Astrocyte (in vitro differentiated cells and primary cell): ENCODE results near the gene TBXAS1. TPM values are rescaled to one million over a fixed set of nuclear protein-coding genes. Genes with fewer than 3 reads are reported as not detected.
"Not testable (repeated sequence)": the region's sequence is repeated elsewhere in the genome, so short reads cannot be mapped to it uniquely, and the experiment has no call there.

Experiments used
- DNase-seq: peaks from one replicate; pipeline ENCODE4 v3.0.0-alpha.2; 2010; ENCODE audit warnings: low read depth
- FAIRE-seq: peaks from 2 replicates; lab custom pipeline; 2011; peaks lifted over from hg19 to GRCh38; lab: Jason Lieb, UNC
- H2AFZ ChIP-seq: 2 replicates; pipeline ENCODE4 v1.6.0; 2012; ENCODE audit warnings: low read depth, low read length, inconsistent platforms
- H3K27ac ChIP-seq: 2 replicates; pipeline ENCODE4 v1.5.1; 2011; ENCODE audit warnings: low read depth, low read length, inconsistent platforms
- H3K27me3 ChIP-seq: 2 replicates; pipeline ENCODE4 v1.6.0; 2011; ENCODE audit warnings: low read length, inconsistent platforms; ENCODE audit not compliant: insufficient read depth
- H3K36me3 ChIP-seq: 2 replicates; pipeline ENCODE4 v1.5.1; 2011; ENCODE audit warnings: low read length, inconsistent platforms; ENCODE audit not compliant: insufficient read depth
- H3K4me1 ChIP-seq: 2 replicates; pipeline ENCODE4 v1.5.1; 2011; ENCODE audit warnings: low read length, inconsistent platforms; ENCODE audit not compliant: insufficient read depth
- H3K4me2 ChIP-seq: 2 replicates; pipeline ENCODE4 v1.6.0; 2012; ENCODE audit warnings: low read length, inconsistent platforms
- H3K4me3 ChIP-seq: 2 replicates; pipeline ENCODE4 v1.5.1; 2011; ENCODE audit warnings: low read depth, mild to moderate bottlenecking, low read length, inconsistent platforms; ENCODE audit not compliant: insufficient read depth
- H3K79me2 ChIP-seq: 2 replicates; pipeline ENCODE4 v1.6.0; 2012; ENCODE audit warnings: mild to moderate bottlenecking, low read length, inconsistent platforms; ENCODE audit not compliant: insufficient read depth
- H3K9ac ChIP-seq: 2 replicates; pipeline ENCODE4 v1.6.0; 2012; ENCODE audit warnings: mild to moderate bottlenecking, low read length, inconsistent platforms
- H3K9me3 ChIP-seq: 2 replicates; pipeline ENCODE4 v1.5.1; 2012; ENCODE audit warnings: low read depth, mild to moderate bottlenecking, low read length, inconsistent platforms; ENCODE audit not compliant: insufficient read depth
- H4K20me1 ChIP-seq: 2 replicates; pipeline ENCODE4 v1.6.0; 2012; ENCODE audit warnings: low read length, inconsistent platforms; ENCODE audit not compliant: insufficient read depth
- H3K27ac Mint-ChIP-seq: one replicate; pipeline ENCODE4 v1.8.0; 2021; ENCODE audit warnings: mild to moderate bottlenecking, mixed read lengths; ENCODE audit not compliant: unreplicated experiment
- H3K27me3 Mint-ChIP-seq: one replicate; pipeline ENCODE4 v1.8.0; 2021; ENCODE audit warnings: low read depth, mixed read lengths; ENCODE audit not compliant: unreplicated experiment
- H3K36me3 Mint-ChIP-seq: one replicate; pipeline ENCODE4 v1.8.0; 2021; ENCODE audit warnings: low read depth, mixed read lengths; ENCODE audit not compliant: unreplicated experiment
- H3K4me1 Mint-ChIP-seq: one replicate; pipeline ENCODE4 v1.8.0; 2021; ENCODE audit warnings: low read depth, mixed read lengths; ENCODE audit not compliant: unreplicated experiment
- H3K4me3 Mint-ChIP-seq: one replicate; pipeline ENCODE4 v1.8.0; 2021; ENCODE audit warnings: mild to moderate bottlenecking, moderate library complexity, mixed read lengths; ENCODE audit not compliant: unreplicated experiment
- H3K9me3 Mint-ChIP-seq: one replicate; pipeline ENCODE4 v1.8.0; 2021; ENCODE audit warnings: mild to moderate bottlenecking, mixed read lengths; ENCODE audit not compliant: unreplicated experiment
- EZH2 ChIP-seq: IDR thresholded peaks from 2 replicates; pipeline ENCODE4 v1.6.1; 2012; ENCODE audit warnings: mild to moderate bottlenecking, low read length, inconsistent platforms; ENCODE audit not compliant: insufficient read depth
- total RNA-seq: library from RNA; stranded (reverse); gene quantifications from 2 replicates; pipeline ENCODE4 v1.2.1, GENCODE V29; 2021
- TF ChIP-seq, protein P1 (sequence below): IDR thresholded peaks from 2 replicates; pipeline ENCODE4 v1.5.1; 2011; ENCODE audit warnings: low read depth, mild to moderate bottlenecking, inconsistent platforms, low read length, moderate library complexity; ENCODE audit not compliant: insufficient read depth

Gene TBXAS1
- total RNA-seq, 1 donor from 2014 or later: 1.1 TPM

DNA sequence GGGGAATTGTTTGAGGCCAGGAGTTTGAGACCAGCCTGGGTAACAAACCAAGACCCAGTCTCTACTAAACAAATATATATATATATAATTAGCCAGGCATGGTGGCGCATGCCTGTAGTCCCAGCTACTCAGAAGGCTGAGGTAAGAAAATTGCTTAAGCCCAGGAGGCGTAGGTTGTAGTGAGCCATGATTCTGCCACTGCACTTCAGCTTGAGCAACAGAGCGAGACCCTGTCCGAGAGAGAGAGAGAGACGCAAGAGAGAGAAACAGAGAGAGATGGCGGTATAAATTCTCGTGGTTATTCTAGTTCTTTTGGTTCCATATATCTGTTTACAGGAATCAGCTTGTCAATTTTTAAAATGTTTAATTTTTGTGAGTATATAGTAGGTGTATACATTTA lies 94.0 kb downstream of the TBXAS1 start:
- Histone ChIP-seq H3K27ac (no peak overlapping the region), H3K9me3 (no peaks in the 10 kb centered on the region), H3K36me3 (no peaks in the 10 kb centered on the region), H2AFZ (no peak overlapping the region), H4K20me1 (no peaks in the 10 kb centered on the region), H3K4me3 (no peak overlapping the region), H3K27me3 (no peaks in the 10 kb centered on the region), H3K79me2 (no peaks in the 10 kb centered on the region), H3K4me2 (no peak overlapping the region), H3K4me1 (no peaks in the 10 kb centered on the region), H3K9ac (no peak overlapping the region)
- no peak for FAIRE-seq
- Mint-ChIP-seq H3K4me3 (no peak overlapping the region), H3K27me3 (peaks cover 9% of the 10 kb centered on the region), H3K27ac (no peak overlapping the region), H3K9me3 (peaks cover 8% of the 10 kb centered on the region), H3K36me3 (no peaks in the 10 kb centered on the region), H3K4me1 (no peaks in the 10 kb centered on the region)
- DNase-seq: no peak
- TF ChIP-seq, protein P1, sequence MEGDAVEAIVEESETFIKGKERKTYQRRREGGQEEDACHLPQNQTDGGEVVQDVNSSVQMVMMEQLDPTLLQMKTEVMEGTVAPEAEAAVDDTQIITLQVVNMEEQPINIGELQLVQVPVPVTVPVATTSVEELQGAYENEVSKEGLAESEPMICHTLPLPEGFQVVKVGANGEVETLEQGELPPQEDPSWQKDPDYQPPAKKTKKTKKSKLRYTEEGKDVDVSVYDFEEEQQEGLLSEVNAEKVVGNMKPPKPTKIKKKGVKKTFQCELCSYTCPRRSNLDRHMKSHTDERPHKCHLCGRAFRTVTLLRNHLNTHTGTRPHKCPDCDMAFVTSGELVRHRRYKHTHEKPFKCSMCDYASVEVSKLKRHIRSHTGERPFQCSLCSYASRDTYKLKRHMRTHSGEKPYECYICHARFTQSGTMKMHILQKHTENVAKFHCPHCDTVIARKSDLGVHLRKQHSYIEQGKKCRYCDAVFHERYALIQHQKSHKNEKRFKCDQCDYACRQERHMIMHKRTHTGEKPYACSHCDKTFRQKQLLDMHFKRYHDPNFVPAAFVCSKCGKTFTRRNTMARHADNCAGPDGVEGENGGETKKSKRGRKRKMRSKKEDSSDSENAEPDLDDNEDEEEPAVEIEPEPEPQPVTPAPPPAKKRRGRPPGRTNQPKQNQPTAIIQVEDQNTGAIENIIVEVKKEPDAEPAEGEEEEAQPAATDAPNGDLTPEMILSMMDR: no peak
- no peak for TF ChIP-seq EZH2

- H3K4me3 ChIP-seq: no peak overlapping the region
- FAIRE-seq (no peak), DNase-seq (no peak)
- no peak overlapping the region for H2AFZ ChIP-seq
- no peak overlapping the region for H3K4me2 ChIP-seq
- Mint-ChIP-seq H3K36me3 (no peaks in the 10 kb centered on the region), H3K27me3 (peaks cover 9% of the 10 kb centered on the region), H3K9me3 (peaks cover 8% of the 10 kb centered on the region), H3K27ac (no peak overlapping the region), H3K4me3 (no peak overlapping the region), H3K4me1 (peaks cover 3% of the 10 kb centered on the region)
- H3K79me2 ChIP-seq: no peaks in the 10 kb centered on the region
- no peak overlapping the region for H3K9ac ChIP-seq
- no peaks in the 10 kb centered on the region for H3K27me3 ChIP-seq
- TF ChIP-seq, protein P1: no peak
- TF ChIP-seq EZH2: no peak
- H3K27ac ChIP-seq: no peak overlapping the region
- H4K20me1 ChIP-seq: no peaks in the 10 kb centered on the region
- H3K36me3 ChIP-seq: no peaks in the 10 kb centered on the region
- no peaks in the 10 kb centered on the region for H3K4me1 ChIP-seq
- H3K9me3 ChIP-seq: no peaks in the 10 kb centered on the region
These were observed 95.4 kb downstream of the TBXAS1 start for GRCh38 chr7:139924461-139924860.

- H3K27ac ChIP-seq: not testable (repeated sequence)
These were observed 100.2 kb downstream of the TBXAS1 start for GRCh38 chr7:139929221-139929620.

More at GRCh38 chr7:139929221-139929620, 100.2 kb downstream of the TBXAS1 start:
- H3K36me3 Mint-ChIP-seq, H3K9me3 ChIP-seq, H2AFZ ChIP-seq, DNase-seq, H4K20me1 ChIP-seq, FAIRE-seq, H3K27me3 Mint-ChIP-seq, H3K9ac ChIP-seq, H3K4me3 ChIP-seq, H3K27ac Mint-ChIP-seq, H3K4me1 ChIP-seq, H3K4me1 Mint-ChIP-seq, H3K36me3 ChIP-seq, H3K4me3 Mint-ChIP-seq, H3K27me3 ChIP-seq, H3K79me2 ChIP-seq, H3K4me2 ChIP-seq: not testable (repeated sequence)
- peaks cover 10% of the 10 kb centered on the region for H3K9me3 Mint-ChIP-seq
